ENCODE data around the gene AKR1C1.

The AKR1C1 gene

DNA sequence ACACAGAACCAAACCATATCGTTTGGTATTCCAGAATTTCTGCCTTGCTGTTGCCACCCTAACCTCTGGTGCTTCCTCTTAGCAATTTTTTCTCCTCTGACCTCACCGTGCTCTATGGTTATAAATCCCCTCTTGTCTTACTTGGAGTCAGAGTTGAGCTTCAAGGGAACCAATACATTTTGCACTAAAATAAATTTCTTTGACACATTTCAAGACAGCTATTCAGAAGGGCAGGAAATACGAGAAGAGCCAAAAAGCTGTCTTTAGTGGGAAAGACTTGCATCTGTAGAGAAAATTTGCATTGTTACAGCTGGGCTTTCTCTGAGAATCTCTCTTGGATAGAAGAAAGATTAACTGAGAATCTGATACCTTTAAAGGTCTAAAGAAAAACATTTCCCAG, 54.9 kb downstream of the AKR1C1 start:
- TF ChIP-seq ZBTB7A (IDR thresholded peaks at IDR 0.05; ENCODE audit: low read depth) (no peak), FOXM1 (IDR thresholded peaks at IDR 0.05; ENCODE audit: borderline replicate concordance, low read depth) (no peak), TCF12 (IDR thresholded peaks at IDR 0.05; ENCODE audit: low read depth) (no peak)

GRCh38 chr10:5018671-5019277, 55.6 kb downstream of the AKR1C1 start:
- TF ChIP-seq MAX (IDR thresholded peaks at IDR 0.05) (0 out of 2 replicates have a peak, but pooled peaks have one; percentile 14), RAD21 (IDR thresholded peaks at IDR 0.05; ENCODE audit: low read depth) (peak; percentile 40)

- TF ChIP-seq TCF12 (IDR thresholded peaks at IDR 0.05; ENCODE audit: low read depth) (peak; percentile 70; the same call in 1 of the 2 replicates), MAX (IDR thresholded peaks at IDR 0.05) (0 out of 2 replicates have a peak, but pooled peaks have one; percentile 19), FOXM1 (IDR thresholded peaks at IDR 0.05; ENCODE audit: borderline replicate concordance, low read depth) (peak; percentile 37; the same call in 1 of the 2 replicates), EP300 (IDR thresholded peaks at IDR 0.05; ENCODE audit: borderline replicate concordance) (peak; percentile 65; the same call in 1 of the 2 replicates)
Observed at GRCh38 chr10:5019770-5020612, 56.8 kb downstream of the AKR1C1 start.

DNA sequence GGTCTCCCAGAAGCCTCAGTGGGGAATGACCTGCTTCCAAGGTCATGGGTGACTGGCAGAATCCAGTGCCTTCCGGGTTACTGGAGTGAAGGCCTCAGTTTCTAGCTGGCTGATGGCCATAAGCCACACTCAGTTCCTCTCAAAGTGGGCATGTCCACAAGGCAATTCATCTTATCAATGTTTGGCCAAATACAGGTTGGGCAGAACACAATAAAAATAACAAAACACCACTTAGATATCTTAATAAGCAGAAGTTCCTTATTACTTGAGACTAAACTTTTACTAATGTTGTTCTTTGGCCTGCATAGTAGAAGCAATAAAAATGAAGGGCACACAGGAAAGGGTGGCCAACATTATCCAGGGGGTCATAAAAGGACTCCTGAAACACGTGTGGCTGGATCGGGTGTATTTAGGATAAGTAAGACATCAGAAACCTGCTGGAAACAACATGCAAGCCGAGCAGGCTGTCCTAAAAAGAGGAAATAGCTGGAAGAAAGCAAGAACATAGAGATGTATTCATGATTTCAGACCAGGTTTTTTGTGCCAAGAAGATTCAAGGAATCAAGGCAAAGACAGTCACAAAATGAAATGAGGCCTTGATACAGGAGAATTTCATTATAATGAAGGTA, 60.1 kb downstream of the AKR1C1 start:
- TF ChIP-seq REST (IDR thresholded peaks at IDR 0.05; ENCODE audit: low read depth) (no peak), YY1 (IDR thresholded peaks at IDR 0.05; ENCODE audit: low read depth) (no peak), RAD21 (IDR thresholded peaks at IDR 0.05; ENCODE audit: low read depth) (no peak), CREB1 (IDR thresholded peaks at IDR 0.05; ENCODE audit: low read depth) (no peak), EGR1 (IDR thresholded peaks at IDR 0.05) (no peak), TAF1 (IDR thresholded peaks at IDR 0.05; ENCODE audit: low read depth) (no peak), TCF12 (IDR thresholded peaks at IDR 0.05; ENCODE audit: low read depth) (no peak), ZBTB7A (IDR thresholded peaks at IDR 0.05; ENCODE audit: low read depth) (no peak), NFIC (IDR thresholded peaks at IDR 0.05) (no peak), TEAD4 (IDR thresholded peaks at IDR 0.05) (no peak), CEBPB (IDR thresholded peaks at IDR 0.05) (no peak), FOXM1 (IDR thresholded peaks at IDR 0.05; ENCODE audit: borderline replicate concordance, low read depth) (no peak), EP300 (IDR thresholded peaks at IDR 0.05; ENCODE audit: borderline replicate concordance) (no peak), MAX (IDR thresholded peaks at IDR 0.05) (no peak), USF1 (IDR thresholded peaks at IDR 0.05) (no peak)

- TF ChIP-seq MAX (IDR thresholded peaks at IDR 0.05), result no peak
- no peak for TF ChIP-seq CREB1 (IDR thresholded peaks at IDR 0.05; ENCODE audit: low read depth)
- no peak for TF ChIP-seq YY1 (IDR thresholded peaks at IDR 0.05; ENCODE audit: low read depth)
- TF ChIP-seq EGR1 (IDR thresholded peaks at IDR 0.05), result no peak
- no peak for TF ChIP-seq TEAD4 (IDR thresholded peaks at IDR 0.05)
- TF ChIP-seq TAF1 (IDR thresholded peaks at IDR 0.05; ENCODE audit: low read depth), result no peak
- no peak for TF ChIP-seq TCF12 (IDR thresholded peaks at IDR 0.05; ENCODE audit: low read depth)
- no peak for TF ChIP-seq EP300 (IDR thresholded peaks at IDR 0.05; ENCODE audit: borderline replicate concordance)
Observed at GRCh38 chr10:5030989-5031388, 67.8 kb downstream of the AKR1C1 start.

Data from Ishikawa (cell line).